ENCODE data around the gene PPIE.
"Not testable (repeated sequence)": the region's sequence is repeated elsewhere in the genome, so short reads cannot be mapped to it uniquely, and the experiment has no call there.

Gene PPIE

GRCh38 chr1:39776886-39777285 is 38.2 kb downstream of the PPIE start:
- Histone ChIP-seq H3K4me3 (no peak overlapping the region), H3K27ac (no peak overlapping the region)
- no peak for TF ChIP-seq CTCF (IDR thresholded peaks at IDR 0.05)
- DNase-seq (ENCODE audit: low spot score) = no peak

- Histone ChIP-seq H3K27ac (no peak overlapping the region), H3K4me3 (no peak overlapping the region)
- no peak for DNase-seq (ENCODE audit: low spot score)
- no peak for TF ChIP-seq CTCF (IDR thresholded peaks at IDR 0.05)
Observed at GRCh38 chr1:39777306-39777705, 38.6 kb downstream of the PPIE start.

GRCh38 chr1:39777896-39778295 is 39.2 kb downstream of the PPIE start:
- not testable (repeated sequence) for H3K4me3 ChIP-seq; DNase-seq (ENCODE audit: low spot score); H3K27ac ChIP-seq

GRCh38 chr1:39778463-39779099 is 39.9 kb downstream of the PPIE start:
- not testable (repeated sequence) for DNase-seq (ENCODE audit: low spot score); H3K4me3 ChIP-seq

GRCh38 chr1:39779137-39779536 is 40.5 kb downstream of the PPIE start:
- H3K4me3 ChIP-seq = no peak overlapping the region
- no peak for DNase-seq (ENCODE audit: low spot score)
- no peak for TF ChIP-seq CTCF (IDR thresholded peaks at IDR 0.05)
- no peak overlapping the region for H3K27ac ChIP-seq

More at GRCh38 chr1:39778463-39779099, 39.9 kb downstream of the PPIE start:
- not testable (repeated sequence) for H3K27ac ChIP-seq

- TF ChIP-seq CTCF (IDR thresholded peaks at IDR 0.05) = no peak
- no peak for DNase-seq (ENCODE audit: low spot score)
- Histone ChIP-seq H3K4me3 (no peak overlapping the region), H3K27ac (no peak overlapping the region)
Observed at GRCh38 chr1:39779821-39780220, 41.1 kb downstream of the PPIE start.

GRCh38 chr1:39781349-39781715 is 42.6 kb downstream of the PPIE start:
- no peak for DNase-seq (ENCODE audit: low spot score)
- Histone ChIP-seq H3K4me3 (no peak overlapping the region), H3K27ac (no peak overlapping the region)
- no peak for TF ChIP-seq CTCF (IDR thresholded peaks at IDR 0.05)

GRCh38 chr1:39782103-39782502 is 43.4 kb downstream of the PPIE start:
- TF ChIP-seq CTCF (IDR thresholded peaks at IDR 0.05) = no peak
- Histone ChIP-seq H3K27ac (no peak overlapping the region), H3K4me3 (no peak overlapping the region)
- no peak for DNase-seq (ENCODE audit: low spot score)

- not testable (repeated sequence) for H3K27ac ChIP-seq; DNase-seq (ENCODE audit: low spot score); H3K4me3 ChIP-seq
Observed at GRCh38 chr1:39782685-39783084, 44.0 kb downstream of the PPIE start.

- not testable (repeated sequence) for DNase-seq (ENCODE audit: low spot score); H3K4me3 ChIP-seq
- peak overlapping the region in 1 of 2 donors; percentile 37 for H3K27ac ChIP-seq
Observed at GRCh38 chr1:39786303-39787107, 47.8 kb downstream of the PPIE start.

- H3K4me3 ChIP-seq; DNase-seq (ENCODE audit: low spot score): not testable (repeated sequence)
- H3K27ac ChIP-seq = peak overlapping the region in 1 of 2 donors; percentile 4
Observed at GRCh38 chr1:39787108-39787375, 48.4 kb downstream of the PPIE start.
